BE2C (cell line): ENCODE measurements around the gene MMP8.

Experiments used
- DNase-seq: peaks from one replicate; pipeline ENCODE4 v3.0.0-alpha.2; 2020
- H3K27me3 ChIP-seq: fragments of 250-450 bp; sonication (Bioruptor Pico); 2 replicates; pipeline ENCODE4 v1.5.1; 2020; ENCODE audit warnings: mild to moderate bottlenecking
- H3K36me3 ChIP-seq: fragments of 250-450 bp; sonication (Bioruptor Pico); 2 replicates; pipeline ENCODE4 v1.5.1; 2020; ENCODE audit warnings: mild to moderate bottlenecking
- H3K4me1 ChIP-seq: fragments of 250-450 bp; sonication (Bioruptor Pico); 2 replicates; pipeline ENCODE4 v1.5.1; 2020
- H3K4me3 ChIP-seq: 2 replicates; pipeline ENCODE4 v1.5.1; 2011; ENCODE audit warnings: low read depth, low read length
- H3K9me3 ChIP-seq: fragments of 250-450 bp; sonication (Bioruptor Pico); 2 replicates; pipeline ENCODE4 v1.5.1; 2020
- TF ChIP-seq, protein P1 (sequence below): IDR thresholded peaks from 2 replicates; pipeline ENCODE4 v1.5.1; 2012; ENCODE audit warnings: mild to moderate bottlenecking, low read depth, low read length

MMP8 gene

DNA sequence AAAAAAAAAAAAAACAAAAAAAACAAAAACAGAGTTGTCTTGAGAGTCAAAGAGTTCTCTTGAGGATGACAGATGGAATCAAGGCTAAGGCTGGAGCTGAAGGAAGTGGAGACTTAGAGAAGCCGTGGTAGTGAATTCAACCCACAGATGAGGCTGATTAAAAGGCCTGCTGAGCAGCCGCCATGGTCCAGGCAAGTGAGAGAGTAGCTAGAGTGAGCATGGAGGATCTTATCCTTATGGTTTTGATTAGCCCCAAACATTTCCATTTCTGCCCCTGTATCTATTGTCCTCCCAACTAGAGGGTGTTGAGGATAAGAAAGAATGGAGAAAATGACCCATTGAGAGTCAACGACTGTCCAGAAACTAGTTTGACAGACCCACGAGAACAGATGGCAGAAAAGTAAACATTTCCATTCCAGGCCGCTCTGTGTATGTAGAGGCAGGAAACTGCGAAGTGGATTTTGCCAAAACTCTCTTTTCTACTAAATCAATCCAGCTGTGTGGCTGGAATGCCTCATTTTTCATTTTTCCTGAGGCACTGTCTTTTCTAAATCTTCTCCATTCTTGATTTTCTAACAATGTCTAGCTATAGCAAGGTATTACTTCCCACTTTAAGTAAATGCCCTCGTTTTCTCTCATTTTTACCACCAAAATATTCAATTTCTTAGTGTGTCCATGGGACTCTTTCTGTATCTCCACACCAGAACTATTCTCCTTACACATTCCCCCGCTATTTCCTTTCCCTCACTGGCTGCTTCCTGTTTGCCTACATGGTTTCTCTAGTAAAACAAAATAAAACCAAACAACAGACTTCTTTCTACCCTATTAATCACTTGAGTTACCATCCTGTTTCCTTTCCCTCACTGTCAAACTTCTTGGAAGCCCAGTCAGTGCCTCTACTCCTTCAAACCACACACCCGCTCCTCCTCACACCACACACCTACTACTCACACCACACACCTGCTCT lies 5.4 kb upstream of the MMP8 start:
- H3K27me3 ChIP-seq = no peaks in the 10 kb centered on the region
- H3K4me1 ChIP-seq = no peaks in the 10 kb centered on the region
- H3K36me3 ChIP-seq = no peaks in the 10 kb centered on the region
- H3K4me3 ChIP-seq = no peak overlapping the region
- no peak for DNase-seq
- TF ChIP-seq, protein P1, sequence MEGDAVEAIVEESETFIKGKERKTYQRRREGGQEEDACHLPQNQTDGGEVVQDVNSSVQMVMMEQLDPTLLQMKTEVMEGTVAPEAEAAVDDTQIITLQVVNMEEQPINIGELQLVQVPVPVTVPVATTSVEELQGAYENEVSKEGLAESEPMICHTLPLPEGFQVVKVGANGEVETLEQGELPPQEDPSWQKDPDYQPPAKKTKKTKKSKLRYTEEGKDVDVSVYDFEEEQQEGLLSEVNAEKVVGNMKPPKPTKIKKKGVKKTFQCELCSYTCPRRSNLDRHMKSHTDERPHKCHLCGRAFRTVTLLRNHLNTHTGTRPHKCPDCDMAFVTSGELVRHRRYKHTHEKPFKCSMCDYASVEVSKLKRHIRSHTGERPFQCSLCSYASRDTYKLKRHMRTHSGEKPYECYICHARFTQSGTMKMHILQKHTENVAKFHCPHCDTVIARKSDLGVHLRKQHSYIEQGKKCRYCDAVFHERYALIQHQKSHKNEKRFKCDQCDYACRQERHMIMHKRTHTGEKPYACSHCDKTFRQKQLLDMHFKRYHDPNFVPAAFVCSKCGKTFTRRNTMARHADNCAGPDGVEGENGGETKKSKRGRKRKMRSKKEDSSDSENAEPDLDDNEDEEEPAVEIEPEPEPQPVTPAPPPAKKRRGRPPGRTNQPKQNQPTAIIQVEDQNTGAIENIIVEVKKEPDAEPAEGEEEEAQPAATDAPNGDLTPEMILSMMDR = no peak
- no peaks in the 10 kb centered on the region for H3K9me3 ChIP-seq

DNA sequence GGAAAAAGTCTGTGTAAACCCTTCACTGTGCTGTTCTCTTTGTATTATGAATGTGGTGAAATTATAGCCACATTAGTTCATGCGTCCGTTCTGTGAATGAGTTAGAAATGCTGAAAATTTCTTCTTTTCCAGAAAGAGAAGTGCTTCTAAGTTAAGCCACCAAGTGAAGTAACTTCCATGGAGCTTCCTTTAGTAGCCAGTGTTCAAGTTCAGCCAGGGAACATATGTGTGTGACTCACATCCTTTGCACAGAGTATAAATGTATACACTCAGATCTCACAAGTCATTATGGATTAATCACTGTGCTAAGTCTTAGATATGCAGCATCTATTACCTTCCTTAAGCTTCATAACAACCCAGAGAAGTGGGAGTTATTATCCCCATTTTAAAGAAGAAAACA lies 3.1 kb upstream of the MMP8 start:
- Histone ChIP-seq H3K9me3 (no peaks in the 10 kb centered on the region), H3K4me1 (no peaks in the 10 kb centered on the region), H3K4me3 (no peak overlapping the region), H3K36me3 (no peaks in the 10 kb centered on the region), H3K27me3 (no peaks in the 10 kb centered on the region)
- DNase-seq = no peak
- TF ChIP-seq, protein P1 = no peak

DNA sequence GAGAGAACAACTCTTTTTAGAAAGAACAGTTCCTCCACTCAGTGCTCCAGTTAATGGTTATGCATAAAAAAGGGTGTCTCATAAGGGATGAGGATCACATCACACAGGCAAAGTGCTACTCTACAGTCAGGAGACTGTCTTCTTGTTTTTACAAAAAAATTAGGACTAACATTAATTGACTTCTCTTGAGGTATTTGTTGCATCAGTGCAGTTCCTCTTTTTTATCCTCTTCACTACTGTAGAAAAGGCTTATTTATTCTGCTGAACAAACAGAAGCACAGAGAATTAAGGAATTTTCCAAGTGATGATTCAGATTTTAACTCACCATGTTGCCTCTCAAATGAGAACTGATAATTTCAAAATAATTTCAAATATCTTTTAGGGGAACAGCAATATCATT lies 1.9 kb downstream of the MMP8 start:
- Histone ChIP-seq H3K9me3 (no peaks in the 10 kb centered on the region), H3K27me3 (peaks cover 3% of the 10 kb centered on the region; the same call in 1 of the 2 replicates), H3K4me1 (no peaks in the 10 kb centered on the region), H3K36me3 (no peaks in the 10 kb centered on the region), H3K4me3 (no peak overlapping the region)
- no peak for DNase-seq
- TF ChIP-seq, protein P1 = no peak

DNA sequence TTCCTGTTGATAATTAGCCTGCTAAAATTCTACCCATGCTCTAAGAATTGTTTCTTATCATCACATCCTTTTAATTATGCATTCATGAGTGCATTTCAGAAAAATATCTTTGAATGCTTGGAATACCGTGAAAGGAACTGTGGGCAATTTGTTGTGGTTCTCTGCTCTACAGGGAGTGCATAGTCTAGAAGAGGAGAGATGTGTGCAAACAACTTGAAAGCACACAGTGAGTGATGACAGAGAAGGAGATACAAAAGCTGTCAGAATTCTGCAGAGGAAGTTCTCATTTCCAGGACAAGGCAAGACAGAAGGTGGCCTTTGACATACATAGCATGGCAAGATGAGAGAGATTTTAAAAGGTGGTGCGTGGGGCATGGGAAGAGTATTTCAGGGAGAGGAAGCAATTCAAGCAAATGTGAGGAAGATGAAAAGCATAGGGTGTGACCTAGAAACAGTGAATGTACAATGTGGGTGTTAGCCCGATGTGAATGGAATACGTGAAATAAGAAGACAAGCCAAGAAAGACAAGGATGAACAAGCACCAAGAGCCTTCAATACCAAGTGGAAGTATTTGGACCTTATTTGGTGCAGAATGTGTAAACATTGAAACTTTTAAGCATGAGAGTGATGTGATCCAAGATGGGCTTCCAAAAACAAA lies 5.0 kb downstream of the MMP8 start:
- no peaks in the 10 kb centered on the region for H3K9me3 ChIP-seq
- H3K4me3 ChIP-seq = no peak overlapping the region
- TF ChIP-seq, protein P1 = no peak
- H3K27me3 ChIP-seq = peaks cover 3% of the 10 kb centered on the region; the same call in 1 of the 2 replicates
- H3K4me1 ChIP-seq = no peaks in the 10 kb centered on the region
- DNase-seq = no peak
- no peaks in the 10 kb centered on the region for H3K36me3 ChIP-seq

DNA sequence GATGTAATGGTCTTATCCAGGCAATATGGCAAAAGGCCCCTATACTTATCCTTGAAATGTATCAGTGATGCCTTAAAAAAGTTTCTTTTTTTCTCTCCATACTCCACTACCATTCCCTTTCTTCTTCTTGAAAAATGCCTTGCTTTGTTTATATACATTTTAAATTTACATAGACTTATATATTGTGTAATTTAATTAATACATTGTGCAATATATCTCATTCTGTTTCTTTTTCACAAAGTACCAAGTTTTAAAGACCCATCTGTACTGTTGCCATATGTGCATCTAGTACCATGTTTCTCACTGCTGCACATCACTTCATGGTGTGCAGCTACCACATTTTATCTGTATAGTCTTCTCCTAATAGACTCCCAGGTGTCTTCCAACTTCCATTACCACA lies 7.5 kb downstream of the MMP8 start:
- Histone ChIP-seq H3K4me3 (no peak overlapping the region), H3K27me3 (peaks cover 12% of the 10 kb centered on the region), H3K4me1 (no peaks in the 10 kb centered on the region), H3K9me3 (no peaks in the 10 kb centered on the region), H3K36me3 (no peaks in the 10 kb centered on the region)
- DNase-seq = no peak
- TF ChIP-seq, protein P1 = no peak

DNA sequence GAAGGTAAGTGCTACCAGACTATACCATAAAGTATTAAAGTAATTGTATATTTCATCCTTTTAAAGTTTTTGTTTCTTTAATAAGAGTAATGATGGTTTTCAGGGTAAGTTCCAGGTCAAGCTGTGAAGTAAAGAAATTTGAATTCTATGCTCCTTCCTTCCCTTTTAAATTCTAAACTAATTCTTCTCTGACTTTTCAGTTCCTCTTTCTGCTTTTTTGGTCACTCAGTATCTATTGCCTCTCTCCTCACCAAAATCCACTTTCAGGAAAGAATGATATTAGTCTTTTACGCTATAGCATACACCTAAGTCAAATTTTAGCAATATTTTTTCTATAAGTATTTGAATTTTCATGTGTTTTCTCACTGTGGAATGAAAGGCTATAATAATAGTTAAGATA lies 8.2 kb downstream of the MMP8 start:
- H3K36me3 ChIP-seq = no peaks in the 10 kb centered on the region
- TF ChIP-seq, protein P1 = no peak
- no peak overlapping the region for H3K4me3 ChIP-seq
- DNase-seq = no peak
- no peaks in the 10 kb centered on the region for H3K4me1 ChIP-seq
- no peaks in the 10 kb centered on the region for H3K9me3 ChIP-seq
- H3K27me3 ChIP-seq = peaks cover 11% of the 10 kb centered on the region
